BJ (cell line): ENCODE results near the gene ARAP1. TPM values are rescaled to one million over a fixed set of nuclear protein-coding genes. Genes with fewer than 3 reads are reported as not detected.

Source experiments
- CTCF ChIA-PET: fragments of 350-600 bp; formaldehyde crosslinking; extraction: SDS; loops from one replicate; lab custom pipeline; 2021; ENCODE audit warnings: antibody characterized with exemption, inconsistent platforms; lab: Yijun Ruan, JAX
- POLR2A ChIA-PET: fragments of 300-600 bp; sonication (Branson Sonifier 250); formaldehyde crosslinking; extraction: SDS; loops from one replicate; lab custom pipeline; 2021; ENCODE audit warnings: antibody characterized with exemption; lab: Charles Lee
- DNase-seq: peaks from one replicate; pipeline ENCODE4 v3.0.0-alpha.2; 2011; ENCODE audit warnings: low read depth
- H3K27me3 ChIP-seq: 2 replicates; pipeline ENCODE4 v1.6.0; 2011; ENCODE audit warnings: low read length; ENCODE audit not compliant: control insufficient read depth, insufficient read depth
- H3K36me3 ChIP-seq: 2 replicates; pipeline ENCODE4 v1.5.1; 2011; ENCODE audit warnings: low read length; ENCODE audit not compliant: control insufficient read depth, insufficient read depth
- H3K4me3 ChIP-seq: 2 replicates; pipeline ENCODE4 v1.5.1; 2011; ENCODE audit warnings: low read depth, mild to moderate bottlenecking, control low read depth, low read length
- polyA plus RNA-seq: library from polyadenylated mRNA; depleted of rRNA; stranded (reverse); fragments of >200 nt; gene quantifications from 2 replicates; pipeline ENCODE4 v1.2.3, GENCODE V29; 2011
- TF ChIP-seq, protein P1 (sequence below): IDR thresholded peaks from 2 replicates; pipeline ENCODE4 v1.5.1; 2011; ENCODE audit warnings: low read depth, mild to moderate bottlenecking, control low read depth, inconsistent platforms, low read length, moderate library complexity; ENCODE audit not compliant: insufficient read depth

Gene ARAP1
- polyA plus RNA-seq, 1 experiment: 74.5 TPM

DNA sequence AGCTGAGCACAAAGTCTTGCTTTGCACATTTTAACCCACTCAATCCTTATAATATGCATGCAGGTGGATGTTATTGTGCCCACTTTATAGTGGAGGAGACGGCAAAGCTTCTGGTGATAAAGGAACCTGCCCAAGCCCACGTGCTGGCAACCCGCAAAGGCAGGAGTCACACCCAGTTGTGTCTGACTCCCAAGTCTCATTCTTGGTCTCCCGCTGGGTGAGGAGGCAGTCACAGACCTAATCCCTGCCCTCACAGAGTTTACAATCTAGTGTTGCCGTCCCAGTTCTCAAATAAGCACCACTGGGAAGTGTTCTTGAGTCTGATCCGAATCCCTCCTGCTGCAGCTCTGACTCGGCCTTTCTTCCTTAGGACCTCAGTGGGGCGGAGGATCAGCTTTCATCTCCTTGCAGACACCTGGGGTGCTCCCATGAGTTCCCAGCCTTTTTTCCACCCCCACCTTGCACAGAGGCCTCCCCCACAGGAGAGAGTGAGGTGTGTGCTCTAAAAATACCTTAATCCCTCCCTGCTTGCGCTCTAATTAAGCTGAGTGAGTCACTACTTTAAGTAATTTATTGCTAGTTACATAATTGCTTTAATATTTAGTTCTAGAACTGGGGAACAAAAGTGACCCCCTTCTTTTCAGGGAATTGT, 93.1 kb downstream of the ARAP1 start:
- Histone ChIP-seq H3K36me3 (no peaks in the 10 kb centered on the region), H3K27me3 (peaks cover 31% of the 10 kb centered on the region), H3K4me3 (no peak overlapping the region)
- TF ChIP-seq, protein P1, sequence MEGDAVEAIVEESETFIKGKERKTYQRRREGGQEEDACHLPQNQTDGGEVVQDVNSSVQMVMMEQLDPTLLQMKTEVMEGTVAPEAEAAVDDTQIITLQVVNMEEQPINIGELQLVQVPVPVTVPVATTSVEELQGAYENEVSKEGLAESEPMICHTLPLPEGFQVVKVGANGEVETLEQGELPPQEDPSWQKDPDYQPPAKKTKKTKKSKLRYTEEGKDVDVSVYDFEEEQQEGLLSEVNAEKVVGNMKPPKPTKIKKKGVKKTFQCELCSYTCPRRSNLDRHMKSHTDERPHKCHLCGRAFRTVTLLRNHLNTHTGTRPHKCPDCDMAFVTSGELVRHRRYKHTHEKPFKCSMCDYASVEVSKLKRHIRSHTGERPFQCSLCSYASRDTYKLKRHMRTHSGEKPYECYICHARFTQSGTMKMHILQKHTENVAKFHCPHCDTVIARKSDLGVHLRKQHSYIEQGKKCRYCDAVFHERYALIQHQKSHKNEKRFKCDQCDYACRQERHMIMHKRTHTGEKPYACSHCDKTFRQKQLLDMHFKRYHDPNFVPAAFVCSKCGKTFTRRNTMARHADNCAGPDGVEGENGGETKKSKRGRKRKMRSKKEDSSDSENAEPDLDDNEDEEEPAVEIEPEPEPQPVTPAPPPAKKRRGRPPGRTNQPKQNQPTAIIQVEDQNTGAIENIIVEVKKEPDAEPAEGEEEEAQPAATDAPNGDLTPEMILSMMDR: no peak
- DNase-seq: no peak
- CTCF ChIA-PET: interaction anchor here (2.7 kb wide), 1 partner anchor 10 kb away, joined by 10 read pairs; no protein-coding TSS in a partner anchor
- POLR2A ChIA-PET: no interaction called here

DNA sequence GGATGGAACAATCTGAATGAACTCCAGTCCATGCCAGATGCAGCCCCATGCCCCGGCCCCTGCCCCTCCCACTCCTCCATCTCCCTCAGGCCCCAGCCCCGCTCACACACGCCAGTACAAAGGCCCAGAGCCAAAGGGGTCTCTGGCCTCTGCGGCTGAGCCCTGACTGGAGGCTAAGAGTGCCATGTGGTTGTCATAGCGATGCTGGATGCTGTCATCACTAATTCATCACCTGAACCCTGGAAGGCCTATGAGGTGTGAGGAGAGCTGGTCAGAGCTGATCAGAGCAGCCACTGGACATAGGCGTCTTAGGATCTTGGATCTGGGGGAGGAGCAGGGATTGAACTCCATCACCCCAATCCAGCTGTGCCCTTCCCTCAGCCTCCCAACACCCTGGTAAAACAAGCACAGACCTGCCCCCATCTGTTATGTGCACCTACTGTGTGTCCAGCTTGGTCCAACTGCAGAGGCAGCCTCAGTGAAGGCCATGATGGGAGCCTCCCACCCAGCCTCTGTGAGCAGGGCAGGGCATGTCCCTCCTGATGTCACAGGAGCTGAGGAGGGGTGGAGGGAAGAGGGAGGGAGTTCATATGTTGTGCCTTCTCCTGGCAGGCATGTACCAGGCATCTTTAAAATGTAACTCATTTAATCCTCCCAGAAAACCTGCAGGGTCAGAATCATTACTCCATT, 94.7 kb downstream of the ARAP1 start:
- ChIA-PET CTCF (interaction anchor here (0.6 to 0.8 kb wide), 2 partner anchors 14 to 71 kb away, joined by 3 to 4 read pairs; no protein-coding TSS in a partner anchor), POLR2A (no interaction called here)
- peaks cover 26% of the 10 kb centered on the region for H3K27me3 ChIP-seq

DNA sequence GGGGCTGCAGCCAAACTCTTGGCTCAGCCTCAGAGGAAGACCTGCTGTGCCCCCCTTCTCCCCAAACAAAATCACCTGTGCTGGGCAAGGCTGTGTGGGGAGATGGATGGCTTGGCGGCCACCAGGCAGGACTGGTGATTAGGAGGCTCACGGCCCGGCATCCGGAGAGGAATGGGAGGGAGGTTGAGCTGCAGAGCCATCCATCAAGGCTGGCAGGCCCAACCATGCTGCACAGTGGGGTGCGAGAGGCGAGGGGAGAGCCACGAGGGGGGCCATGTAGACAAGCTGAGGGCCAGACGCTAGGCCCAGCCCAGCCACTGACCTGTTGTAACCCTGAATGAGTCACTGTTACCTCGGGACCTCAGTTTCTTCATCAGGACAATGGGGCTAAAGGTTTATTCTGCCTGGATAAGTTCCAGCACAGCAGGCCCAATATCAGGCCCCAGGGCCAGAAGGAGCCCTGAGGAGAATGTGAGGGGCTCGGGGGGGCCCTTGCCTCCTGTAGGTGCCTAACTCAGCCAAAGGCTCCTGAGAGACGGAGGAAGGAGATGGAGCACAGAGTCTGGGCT, 96.2 kb downstream of the ARAP1 start:
- peaks cover 26% of the 10 kb centered on the region for H3K27me3 ChIP-seq
- POLR2A ChIA-PET: no interaction called here
- DNase-seq: no peak
- H3K4me3 ChIP-seq: no peak overlapping the region
- TF ChIP-seq, protein P1: no peak
- CTCF ChIA-PET: no interaction called here
- no peaks in the 10 kb centered on the region for H3K36me3 ChIP-seq

More for the DNA sequence above, 94.7 kb downstream of the ARAP1 start:
- no peak for DNase-seq
- TF ChIP-seq, protein P1: no peak
- H3K4me3 ChIP-seq: no peak overlapping the region
- H3K36me3 ChIP-seq: no peaks in the 10 kb centered on the region

DNA sequence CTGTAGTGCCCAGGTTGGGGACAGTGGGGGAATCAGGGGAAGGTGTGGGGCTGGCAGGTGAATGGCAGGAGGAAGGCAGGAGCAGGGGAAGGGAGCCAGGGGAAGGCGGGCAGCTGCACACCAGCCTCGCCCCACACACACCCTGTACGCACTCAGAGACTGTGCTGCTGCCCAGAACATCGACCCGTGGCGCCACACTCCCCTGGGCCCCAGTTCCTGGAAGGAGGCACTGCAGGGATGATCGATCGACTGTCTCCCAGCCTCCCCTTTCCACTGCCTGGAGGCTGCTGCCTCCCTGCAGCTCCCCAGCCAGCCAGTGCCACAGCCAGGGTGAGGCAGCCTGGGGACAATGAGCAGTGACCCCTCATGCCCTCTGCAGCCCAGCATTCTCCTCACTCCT, 97.2 kb downstream of the ARAP1 start:
- H3K27me3 ChIP-seq: peaks cover 21% of the 10 kb centered on the region
- ChIA-PET POLR2A (no interaction called here), CTCF (interaction anchor here (1.6 kb wide), 1 partner anchor 11 kb away, joined by 6 read pairs; no protein-coding TSS in a partner anchor)

More for the DNA sequence above, 97.2 kb downstream of the ARAP1 start:
- Histone ChIP-seq H3K4me3 (no peak overlapping the region), H3K36me3 (no peaks in the 10 kb centered on the region)
- TF ChIP-seq, protein P1: no peak
- no peak for DNase-seq
